Muscle layer of colon (tissue), 2 donors: ENCODE data around the gene SGMS2.

Experiments
- H3K27ac ChIP-seq: one replicate; pipeline ENCODE4 v1.7.0; 2013; ENCODE audit warnings: low read depth, mild to moderate bottlenecking, low read length, moderate library complexity
- H3K27me3 ChIP-seq, 2 donors: one replicate each; pipeline ENCODE4 v1.7.0; 2013; ENCODE audit warnings: low read length in 2 of 2, mild to moderate bottlenecking in 2 of 2; ENCODE audit not compliant: insufficient read depth in 2 of 2, control insufficient read depth in 1 of 2
- H3K36me3 ChIP-seq: one replicate; pipeline ENCODE4 v1.7.0; 2013; ENCODE audit warnings: mild to moderate bottlenecking, low read length; ENCODE audit not compliant: insufficient read depth
- H3K4me1 ChIP-seq: one replicate; pipeline ENCODE4 v1.7.0; 2013; ENCODE audit warnings: mild to moderate bottlenecking, low read length; ENCODE audit not compliant: insufficient read depth
- H3K4me3 ChIP-seq, 2 donors: one replicate each; pipeline ENCODE4 v1.7.0; 2013; ENCODE audit warnings: low read length in 2 of 2, low read depth in 1 of 2, mild to moderate bottlenecking in 1 of 2, moderate library complexity in 1 of 2
- H3K9ac ChIP-seq: one replicate; pipeline ENCODE4 v1.7.0; 2013; ENCODE audit warnings: low read length
- H3K9me3 ChIP-seq: one replicate; pipeline ENCODE4 v1.7.0; 2013; ENCODE audit warnings: mild to moderate bottlenecking, low read length
- donor health status: abdominal sarcoma.
- donor health status: Adenocarcinoma of cecum.

The SGMS2 gene

GRCh38 chr4:107874024-107874423, 49.3 kb downstream of the SGMS2 start:
- Histone ChIP-seq H3K9ac (no peak overlapping the region), H3K27me3 (no peaks in the 10 kb centered on the region), H3K36me3 (no peaks in the 10 kb centered on the region), H3K4me3 (no peak overlapping the region), H3K4me1 (peaks cover 11% of the 10 kb centered on the region), H3K9me3 (no peaks in the 10 kb centered on the region), H3K27ac (no peak overlapping the region)

GRCh38 chr4:107876099-107876498, 51.4 kb downstream of the SGMS2 start:
- Histone ChIP-seq H3K36me3 (no peaks in the 10 kb centered on the region), H3K27ac (no peak overlapping the region), H3K9me3 (no peaks in the 10 kb centered on the region), H3K9ac (no peak overlapping the region), H3K27me3 (no peaks in the 10 kb centered on the region), H3K4me1 (peaks cover 7% of the 10 kb centered on the region), H3K4me3 (no peak overlapping the region)

- Histone ChIP-seq H3K4me3 (no peak overlapping the region), H3K4me1 (no peaks in the 10 kb centered on the region), H3K27me3 (no peaks in the 10 kb centered on the region), H3K36me3 (no peaks in the 10 kb centered on the region), H3K9ac (no peak overlapping the region), H3K27ac (no peak overlapping the region), H3K9me3 (no peaks in the 10 kb centered on the region)
These were observed 52.6 kb downstream of the SGMS2 start for GRCh38 chr4:107877361-107877760.

GRCh38 chr4:107885865-107886264, 61.1 kb downstream of the SGMS2 start:
- Histone ChIP-seq H3K4me3 (no peak overlapping the region), H3K27ac (no peak overlapping the region), H3K36me3 (no peaks in the 10 kb centered on the region), H3K9ac (no peak overlapping the region), H3K27me3 (no peaks in the 10 kb centered on the region), H3K4me1 (no peaks in the 10 kb centered on the region), H3K9me3 (no peaks in the 10 kb centered on the region)

GRCh38 chr4:107888237-107888636, 63.5 kb downstream of the SGMS2 start:
- no peaks in the 10 kb centered on the region for H3K27me3 ChIP-seq

GRCh38 chr4:107890779-107891178, 66.0 kb downstream of the SGMS2 start:
- Histone ChIP-seq H3K27me3 (no peaks in the 10 kb centered on the region), H3K36me3 (no peaks in the 10 kb centered on the region), H3K9ac (no peak overlapping the region), H3K9me3 (no peaks in the 10 kb centered on the region), H3K27ac (no peak overlapping the region), H3K4me3 (no peak overlapping the region), H3K4me1 (peaks cover 12% of the 10 kb centered on the region)

More at GRCh38 chr4:107888237-107888636, 63.5 kb downstream of the SGMS2 start:
- Histone ChIP-seq H3K4me3 (no peak overlapping the region), H3K36me3 (no peaks in the 10 kb centered on the region), H3K9ac (no peak overlapping the region), H3K27ac (no peak overlapping the region), H3K4me1 (no peaks in the 10 kb centered on the region), H3K9me3 (no peaks in the 10 kb centered on the region)

GRCh38 chr4:107891299-107891698, 66.6 kb downstream of the SGMS2 start:
- Histone ChIP-seq H3K4me1 (peaks cover 17% of the 10 kb centered on the region), H3K36me3 (no peaks in the 10 kb centered on the region), H3K27ac (no peak overlapping the region), H3K9ac (no peak overlapping the region), H3K9me3 (no peaks in the 10 kb centered on the region), H3K4me3 (no peak overlapping the region), H3K27me3 (no peaks in the 10 kb centered on the region)

- Histone ChIP-seq H3K9me3 (no peaks in the 10 kb centered on the region), H3K4me1 (peaks cover 31% of the 10 kb centered on the region), H3K4me3 (no peak overlapping the region), H3K27ac (peak overlapping the region; percentile 10), H3K27me3 (no peaks in the 10 kb centered on the region), H3K9ac (no peak overlapping the region), H3K36me3 (no peaks in the 10 kb centered on the region)
These were observed 68.7 kb downstream of the SGMS2 start for GRCh38 chr4:107893171-107894137.

GRCh38 chr4:107894138-107894603, 69.4 kb downstream of the SGMS2 start:
- H3K27ac ChIP-seq, result peak overlapping the region; percentile 10
- H3K36me3 ChIP-seq, result no peaks in the 10 kb centered on the region
- no peaks in the 10 kb centered on the region for H3K27me3 ChIP-seq
- H3K9ac ChIP-seq, result no peak overlapping the region
- no peak overlapping the region for H3K4me3 ChIP-seq
- no peaks in the 10 kb centered on the region for H3K9me3 ChIP-seq
- peaks cover 31% of the 10 kb centered on the region for H3K4me1 ChIP-seq

- H3K27me3 ChIP-seq, result no peaks in the 10 kb centered on the region
- H3K36me3 ChIP-seq, result no peaks in the 10 kb centered on the region
- peaks cover 45% of the 10 kb centered on the region for H3K4me1 ChIP-seq
- no peaks in the 10 kb centered on the region for H3K9me3 ChIP-seq
- no peak overlapping the region for H3K27ac ChIP-seq
- no peak overlapping the region for H3K4me3 ChIP-seq
- no peak overlapping the region for H3K9ac ChIP-seq
These were observed 71.5 kb downstream of the SGMS2 start for GRCh38 chr4:107896158-107896645.

- no peaks in the 10 kb centered on the region for H3K36me3 ChIP-seq
These were observed 71.9 kb downstream of the SGMS2 start for GRCh38 chr4:107896646-107897045.

More at GRCh38 chr4:107896646-107897045, 71.9 kb downstream of the SGMS2 start:
- Histone ChIP-seq H3K27ac (no peak overlapping the region), H3K4me3 (no peak overlapping the region), H3K9ac (no peak overlapping the region), H3K27me3 (no peaks in the 10 kb centered on the region), H3K9me3 (no peaks in the 10 kb centered on the region), H3K4me1 (peaks cover 49% of the 10 kb centered on the region)
